Measurements from ENCODE around the gene LRWD1.

The LRWD1 gene

GRCh38 chr7:102433219-102434038 is 31.4 kb upstream of the LRWD1 start, which contains the start of gene ORAI2:
TSS of gene ORAI2 (plus strand) at chr7:102433575. CDS start at chr7:102438957, 5,382 bp downstream.
- H3K9me3 ChIP-seq (ENCODE audit: control insufficient read depth, insufficient read depth, low read depth, low read length): no peaks in the 10 kb centered on the region
- H3K4me3 ChIP-seq (ENCODE audit: low read depth, low read length): peak within 1 kb of the TSS; percentile 83
- H3K27ac ChIP-seq (ENCODE audit: extremely low read depth, low read depth, low read length): peak within 1 kb of the TSS; percentile 68; the same call in 1 of the 2 replicates
- peaks cover 15% of the 10 kb centered on the region for H3K4me1 ChIP-seq (ENCODE audit: control insufficient read depth, insufficient read depth, low read length)
- H3K36me3 ChIP-seq (ENCODE audit: control insufficient read depth in 2 of 2, insufficient read depth in 1 of 2, low read length in 2 of 2): peaks cover 7 to 10% of the 10 kb centered on the region in 2 experiments; a peak in 2 of 3 replicates
- CTCF ChIA-PET: interaction anchor here (0.6 to 1.0 kb wide), 4 partner anchors 23 to 1825 kb away, joined by 3 to 6 read pairs (median 3); partner anchors contain the start of gene PRKRIP1
- POLR2A ChIA-PET: interaction anchor here (0.6 to 1.0 kb wide), 2 partner anchors 17 to 315 kb away, joined by 3 to 5 read pairs; no protein-coding TSS in a partner anchor
- TF ChIP-seq PRDM10 (tag by site-specific recombination; IDR thresholded peaks at IDR 0.05) (no peak), ZNF2 (tag by site-specific recombination; IDR thresholded peaks at IDR 0.05) (no peak), ZXDB (tag by site-specific recombination; IDR thresholded peaks at IDR 0.05) (peak; percentile 69), SP2 (tag by site-specific recombination; IDR thresholded peaks at IDR 0.05) (0 out of 2 replicates have a peak, but pooled peaks have one; percentile 2), ZNF677 (tag by site-specific recombination; IDR thresholded peaks at IDR 0.05) (no peak), PATZ1 (tag by site-specific recombination; IDR thresholded peaks at IDR 0.05) (peak; percentile 91), PRDM1 (tag by site-specific recombination; IDR thresholded peaks at IDR 0.05) (no peak), CTCF (tag by site-specific recombination; IDR thresholded peaks at IDR 0.05) (0 out of 2 replicates have a peak, but pooled peaks have one; percentile 38), ZNF529 (tag by site-specific recombination; IDR thresholded peaks at IDR 0.05; ENCODE audit: insufficient replicate concordance) (no peak), ZBTB26 (tag by site-specific recombination; optimal IDR thresholded peaks at IDR 0.05) (peak; percentile 67), ZNF785 (tag by site-specific recombination; IDR thresholded peaks at IDR 0.05) (no peak), ZNF223 (tag by site-specific recombination; IDR thresholded peaks at IDR 0.05) (no peak), ZBTB7A (tag by site-specific recombination; IDR thresholded peaks at IDR 0.05; ENCODE audit: low read depth) (0 out of 2 replicates have a peak, but pooled peaks have one; percentile 56), ZFHX2 (tag by site-specific recombination; conservative IDR thresholded peaks at IDR 0.05) (peak; percentile 3; the same call in 1 of the 2 replicates), ZNF37A (tag by site-specific recombination; IDR thresholded peaks at IDR 0.05) (0 out of 2 replicates have a peak, but pooled peaks have one; percentile 33), REST (tag by site-specific recombination; IDR thresholded peaks at IDR 0.05) (peak; percentile 45; the same call in 1 of the 2 replicates), ZNF398 (tag by site-specific recombination; IDR thresholded peaks at IDR 0.05) (0 out of 2 replicates have a peak, but pooled peaks have one; percentile 47), ZNF423 (tag by site-specific recombination; IDR thresholded peaks at IDR 0.05) (peak; percentile 90), ZNF843 (tag by site-specific recombination; IDR thresholded peaks at IDR 0.05) (no peak), ZSCAN30 (tag by site-specific recombination; IDR thresholded peaks at IDR 0.05) (0 out of 2 replicates have a peak, but pooled peaks have one; percentile 17)
